ENCODE data around the gene FYTTD1. TPM values are rescaled to one million over a fixed set of nuclear protein-coding genes. Genes with fewer than 3 reads are reported as not detected.

The FYTTD1 gene
- total RNA-seq, 4 donors from 2014 or later: 57.7 to 111 (median 85.6) TPM

- no peaks in the 10 kb centered on the region for H3K9me3 ChIP-seq
- H3K27ac ChIP-seq (replicated peaks in 1 of 4): no peak overlapping the region
- no peak for DNase-seq (ENCODE audit: extremely low spot score)
- H3K36me3 ChIP-seq: peaks cover 11 to 76% (median 48%) of the 10 kb centered on the region in 4 donors
- no peaks in the 10 kb centered on the region for H3K27me3 ChIP-seq
- no peak overlapping the region for H3K4me3 ChIP-seq
- no peaks in the 10 kb centered on the region for H3K4me1 ChIP-seq
- TF ChIP-seq EP300 (IDR thresholded peaks at IDR 0.05) (no peak), CTCF (IDR thresholded peaks at IDR 0.05) (no peak), POLR2A (IDR thresholded peaks at IDR 0.05; ENCODE audit: low read depth) (no peak), POLR2AphosphoS5 (IDR thresholded peaks at IDR 0.05) (no peak)
- intact Hi-C loops (cut with DNase I): no loop called here
- 93% methylated on average over 7 of the region's 7 CpGs for WGBS
These were observed 34.4 kb downstream of the FYTTD1 start for GRCh38 chr3:197784019-197784585.

GRCh38 chr3:197787412-197787811 is 37.7 kb downstream of the FYTTD1 start:
- intact Hi-C loops (cut with DNase I): no loop called here
- peaks cover 0 to 43% (median 21%) of the 10 kb centered on the region in 4 donors for H3K36me3 ChIP-seq
- H3K27ac ChIP-seq (replicated peaks in 1 of 4): no peak overlapping the region
- H3K27me3 ChIP-seq: no peaks in the 10 kb centered on the region
- no peak for DNase-seq (ENCODE audit: extremely low spot score)
- H3K4me1 ChIP-seq: peaks cover 0 to 8% (median 5%) of the 10 kb centered on the region in 4 donors
- WGBS: 77% methylated on average over 1 of the region's 1 CpG
- H3K4me3 ChIP-seq: no peak overlapping the region
- TF ChIP-seq CTCF (IDR thresholded peaks at IDR 0.05): no peak
- no peak for TF ChIP-seq POLR2A (IDR thresholded peaks at IDR 0.05; ENCODE audit: low read depth)
- H3K9me3 ChIP-seq: no peaks in the 10 kb centered on the region

- H3K36me3 ChIP-seq: peaks cover 0 to 26% (median 10%) of the 10 kb centered on the region in 4 donors
- H3K4me3 ChIP-seq: no peak overlapping the region
- peaks cover 16 to 26% (median 22%) of the 10 kb centered on the region in 4 donors for H3K4me1 ChIP-seq
- intact Hi-C loops (cut with DNase I): no loop called here
- no peak overlapping the region for H3K27ac ChIP-seq (replicated peaks in 1 of 4)
- 78% methylated on average over 3 of the region's 3 CpGs for WGBS
- no peaks in the 10 kb centered on the region for H3K27me3 ChIP-seq
- no peaks in the 10 kb centered on the region for H3K9me3 ChIP-seq
- no peak for TF ChIP-seq CTCF (IDR thresholded peaks at IDR 0.05)
- TF ChIP-seq POLR2A (IDR thresholded peaks at IDR 0.05; ENCODE audit: low read depth): no peak
- TF ChIP-seq POLR2AphosphoS5 (IDR thresholded peaks at IDR 0.05): no peak
- TF ChIP-seq EP300 (IDR thresholded peaks at IDR 0.05): no peak
- DNase-seq (ENCODE audit: extremely low spot score): no peak
These were observed 39.6 kb downstream of the FYTTD1 start for GRCh38 chr3:197789309-197789708.

- TF ChIP-seq POLR2A (IDR thresholded peaks at IDR 0.05; ENCODE audit: low read depth): no peak
- no peak for TF ChIP-seq POLR2AphosphoS5 (IDR thresholded peaks at IDR 0.05)
- TF ChIP-seq CTCF (IDR thresholded peaks at IDR 0.05): no peak
- no peak for TF ChIP-seq EP300 (IDR thresholded peaks at IDR 0.05)
- H3K9me3 ChIP-seq: no peaks in the 10 kb centered on the region
- no peak overlapping the region for H3K4me3 ChIP-seq
- H3K36me3 ChIP-seq: peaks cover 0 to 18% (median 5%) of the 10 kb centered on the region in 4 donors
- peak overlapping the region in 3 of 4 donors; percentile 93 to 98 (median 96) for H3K27ac ChIP-seq (replicated peaks in 1 of 4)
- DNase-seq (ENCODE audit: extremely low spot score): no peak
- H3K27me3 ChIP-seq: no peaks in the 10 kb centered on the region
- intact Hi-C loops (cut with DNase I): loop anchor here (5.0 kb wide), 1 partner anchor 38 kb away; no protein-coding TSS in a partner anchor
- 82% methylated on average over 1 of the region's 1 CpG for WGBS
- peaks cover 23 to 33% (median 30%) of the 10 kb centered on the region in 4 donors for H3K4me1 ChIP-seq
These were observed 40.4 kb downstream of the FYTTD1 start for GRCh38 chr3:197790033-197790432.
